HG02571 (cell line): ENCODE data around the gene MUC5AC.
"Not testable (repeated sequence)": the region's sequence is repeated elsewhere in the genome, so short reads cannot be mapped to it uniquely, and the experiment has no call there.

Source experiments
- ATAC-seq: cut with Tn5 transposase; IDR thresholded peaks from one replicate; pipeline ENCODE4 v1.9.1; 2021; ENCODE audit warnings: mild to moderate bottlenecking, moderate library complexity; ENCODE audit not compliant: unreplicated experiment

Gene MUC5AC

DNA sequence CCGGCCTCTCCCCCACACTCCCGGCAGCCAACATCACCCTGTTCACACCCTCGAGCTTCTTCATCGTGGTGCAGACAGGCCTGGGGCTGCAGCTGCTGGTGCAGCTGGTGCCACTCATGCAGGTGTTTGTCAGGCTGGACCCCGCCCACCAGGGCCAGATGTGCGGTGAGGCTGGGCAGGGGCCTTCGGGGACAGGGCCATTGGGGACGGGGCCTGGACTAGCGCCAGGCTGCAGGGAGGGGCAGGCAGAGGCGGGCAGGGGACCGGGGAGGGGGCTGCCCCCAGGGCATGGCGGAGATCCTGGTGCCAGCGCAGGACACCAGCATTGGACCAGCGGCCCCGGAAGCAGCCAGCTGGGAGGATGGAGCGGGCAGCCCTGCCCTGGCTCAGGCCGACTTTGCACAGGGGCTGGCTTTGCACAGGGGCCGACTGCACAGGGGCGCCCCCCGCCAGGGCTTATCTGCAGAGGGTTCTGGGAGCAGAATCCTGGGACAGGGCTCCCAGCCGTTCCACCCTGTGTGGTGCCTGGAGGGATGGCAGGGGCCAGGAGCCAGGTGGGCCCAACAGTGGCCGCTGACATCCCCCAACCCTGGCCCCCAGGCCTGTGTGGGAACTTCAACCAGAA lies 73.8 kb downstream of the MUC5AC start:
- no peak for ATAC-seq

- no peak for ATAC-seq
Measured at GRCh38 chr11:1232021-1232882, 74.5 kb downstream of the MUC5AC start.

DNA sequence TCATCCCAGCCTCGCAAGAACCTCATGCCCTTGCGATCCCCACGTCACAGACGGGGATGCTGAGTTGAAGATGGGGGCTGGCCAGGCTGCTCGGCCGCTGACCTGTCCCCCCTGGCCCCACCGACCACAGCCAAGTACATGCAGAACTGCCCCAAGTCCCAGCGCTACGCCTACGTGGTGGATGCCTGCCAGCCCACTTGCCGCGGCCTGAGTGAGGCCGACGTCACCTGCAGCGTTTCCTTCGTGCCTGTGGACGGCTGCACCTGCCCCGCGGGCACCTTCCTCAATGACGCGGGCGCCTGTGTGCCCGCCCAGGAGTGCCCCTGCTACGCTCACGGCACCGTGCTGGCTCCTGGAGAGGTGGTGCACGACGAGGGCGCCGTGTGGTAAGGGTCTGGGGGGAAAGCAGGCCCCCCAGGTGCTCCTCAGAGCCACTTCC lies 75.1 kb downstream of the MUC5AC start:
- no peak for ATAC-seq

DNA sequence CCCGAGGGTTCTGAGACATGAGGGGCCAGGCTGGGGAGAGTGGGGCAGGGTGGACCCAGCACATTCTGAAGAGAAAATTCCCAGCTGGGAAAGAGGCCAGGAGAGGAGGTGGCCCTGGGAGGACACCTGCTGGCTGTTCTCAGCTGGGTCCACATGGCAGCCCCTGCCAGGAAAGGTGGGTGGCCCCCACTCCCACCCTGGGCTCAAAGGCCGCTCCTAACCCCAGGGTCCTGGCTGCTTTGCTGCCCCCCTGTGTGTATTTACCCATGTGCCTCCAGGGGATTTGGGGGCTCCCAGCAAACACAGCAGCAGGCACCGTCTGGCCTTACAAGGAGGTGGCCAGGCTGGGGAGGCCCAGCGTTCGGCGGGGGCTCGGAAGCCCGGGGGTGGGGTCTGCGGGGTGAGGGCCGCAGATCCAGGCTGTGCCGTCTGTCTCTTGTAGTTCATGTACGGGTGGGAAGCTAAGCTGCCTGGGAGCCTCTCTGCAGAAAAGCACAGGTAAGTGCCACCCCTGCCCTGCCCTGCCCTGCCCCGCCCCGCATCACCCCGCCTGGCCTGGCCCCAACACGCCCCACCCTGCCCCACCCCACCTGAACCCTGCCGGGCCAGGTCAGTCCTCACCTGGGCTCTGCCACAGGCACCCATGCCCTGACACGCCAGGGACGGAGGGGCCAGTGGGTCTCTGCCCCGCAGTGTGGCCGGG lies 75.7 kb downstream of the MUC5AC start:
- ATAC-seq = no peak

DNA sequence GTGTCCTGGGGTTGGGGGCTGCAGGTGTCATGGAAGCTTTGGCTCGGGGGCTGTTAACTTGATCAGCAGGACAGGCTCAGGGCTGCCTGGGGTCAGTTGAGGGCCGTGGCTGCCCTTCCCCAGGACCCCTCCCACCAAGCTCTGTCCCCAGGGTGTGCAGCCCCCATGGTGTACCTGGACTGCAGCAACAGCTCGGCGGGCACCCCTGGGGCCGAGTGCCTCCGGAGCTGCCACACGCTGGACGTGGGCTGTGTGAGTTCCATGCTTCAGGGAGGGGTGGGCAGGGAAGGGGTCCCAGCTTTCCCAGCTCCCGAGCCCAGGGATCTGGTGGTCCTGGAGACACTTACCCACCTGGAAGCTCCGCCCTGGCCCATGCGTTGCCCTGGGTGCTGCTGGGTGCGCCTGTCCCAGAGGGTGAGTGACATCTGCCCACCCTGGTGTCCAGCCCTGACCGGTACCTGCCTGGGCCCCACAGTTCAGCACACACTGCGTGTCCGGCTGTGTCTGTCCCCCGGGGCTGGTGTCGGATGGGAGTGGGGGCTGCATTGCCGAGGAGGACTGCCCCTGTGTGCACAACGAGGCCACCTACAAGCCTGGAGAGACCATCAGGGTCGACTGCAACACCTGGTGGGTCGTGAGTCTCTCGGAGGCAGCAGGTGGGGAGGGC lies 76.4 kb downstream of the MUC5AC start:
- no peak for ATAC-seq

GRCh38 chr11:1234771-1235305 lies 77.1 kb downstream of the MUC5AC start:
- ATAC-seq = no peak

DNA sequence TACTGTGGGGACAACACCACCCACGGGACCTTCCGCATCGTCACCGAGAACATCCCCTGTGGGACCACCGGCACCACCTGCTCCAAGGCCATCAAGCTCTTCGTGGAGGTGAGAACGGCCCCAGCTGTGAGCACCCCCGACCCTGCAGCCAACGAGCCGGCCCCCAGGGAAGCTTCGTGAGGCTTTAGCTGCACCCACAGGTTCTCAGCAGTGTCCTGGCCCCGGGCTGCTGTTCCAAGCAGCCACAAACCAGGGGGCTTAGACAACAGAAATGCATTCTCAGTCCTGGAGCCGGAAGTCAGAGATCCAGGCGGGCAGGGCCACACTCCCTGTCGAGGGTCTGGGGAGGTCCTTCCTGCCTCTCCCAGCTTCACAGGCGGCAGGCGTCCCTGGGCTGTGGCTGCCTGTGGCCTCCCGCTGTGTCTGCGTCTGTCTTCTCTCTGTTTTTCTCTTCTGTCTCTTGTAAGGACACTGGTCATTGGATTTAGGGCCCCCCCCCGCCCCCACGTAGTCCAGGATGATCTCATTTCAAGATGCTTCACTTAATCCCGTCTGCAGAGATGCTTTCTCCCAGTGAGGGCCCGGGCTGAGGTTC lies 77.7 kb downstream of the MUC5AC start:
- ATAC-seq = no peak

GRCh38 chr11:1235901-1236315 lies 78.2 kb downstream of the MUC5AC start:
- ATAC-seq = no peak

DNA sequence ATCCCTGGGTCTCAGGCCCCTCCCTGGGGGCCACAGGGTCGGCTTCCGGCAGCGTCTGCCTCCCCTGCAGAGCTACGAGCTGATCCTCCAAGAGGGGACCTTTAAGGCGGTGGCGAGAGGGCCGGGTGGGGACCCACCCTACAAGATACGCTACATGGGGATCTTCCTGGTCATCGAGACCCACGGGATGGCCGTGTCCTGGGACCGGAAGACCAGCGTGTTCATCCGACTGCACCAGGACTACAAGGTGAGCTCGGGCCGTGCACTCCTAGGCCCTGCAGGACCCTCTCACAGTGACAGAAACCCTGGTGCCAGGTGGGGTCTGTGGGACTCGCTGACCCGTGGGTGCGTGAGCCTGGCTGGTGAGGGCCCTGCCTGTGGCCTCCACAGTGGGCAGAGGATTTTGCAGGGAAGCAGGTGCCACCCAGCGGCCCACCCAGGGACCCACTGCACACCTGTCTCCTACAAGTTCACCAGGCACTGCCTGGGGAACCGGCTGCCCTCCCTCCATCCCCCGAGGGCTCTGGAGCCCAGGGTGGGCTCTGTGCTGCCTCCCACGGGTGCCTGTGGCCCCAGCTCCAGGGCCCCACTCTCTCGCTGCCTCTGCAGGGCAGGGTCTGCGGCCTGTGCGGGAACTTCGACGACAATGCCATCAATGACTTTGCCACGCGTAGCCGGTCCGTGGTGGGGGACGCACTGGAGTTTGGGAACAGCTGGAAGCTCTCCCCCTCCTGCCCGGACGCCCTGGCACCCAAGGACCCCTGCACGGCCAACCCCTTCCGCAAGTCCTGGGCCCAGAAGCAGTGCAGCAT lies 78.8 kb downstream of the MUC5AC start:
- ATAC-seq = no peak

DNA sequence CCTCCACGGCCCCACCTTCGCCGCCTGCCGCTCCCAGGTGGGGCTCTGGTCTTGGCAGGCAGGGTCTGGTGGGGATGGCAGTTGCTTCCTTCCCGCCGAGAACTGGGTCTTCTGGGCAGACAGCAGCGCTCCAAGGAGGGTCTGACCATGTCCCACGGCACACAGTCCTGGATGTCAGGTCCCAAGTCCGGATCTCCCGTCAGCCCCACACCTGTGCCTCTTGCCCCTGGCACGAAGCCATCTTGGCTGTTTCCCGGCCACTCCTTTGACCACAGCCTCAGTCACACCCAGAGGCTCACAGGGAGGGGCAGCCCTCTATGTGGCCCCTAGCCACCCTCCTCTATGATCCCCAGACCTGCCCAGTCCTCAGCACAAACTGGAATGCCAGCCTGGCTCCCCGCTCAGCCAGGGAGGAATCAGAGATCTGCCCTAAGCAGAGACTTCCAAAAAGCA lies 79.4 kb downstream of the MUC5AC start:
- no peak for ATAC-seq

- no peak for ATAC-seq
Measured at GRCh38 chr11:1237851-1238250, 80.1 kb downstream of the MUC5AC start.

DNA sequence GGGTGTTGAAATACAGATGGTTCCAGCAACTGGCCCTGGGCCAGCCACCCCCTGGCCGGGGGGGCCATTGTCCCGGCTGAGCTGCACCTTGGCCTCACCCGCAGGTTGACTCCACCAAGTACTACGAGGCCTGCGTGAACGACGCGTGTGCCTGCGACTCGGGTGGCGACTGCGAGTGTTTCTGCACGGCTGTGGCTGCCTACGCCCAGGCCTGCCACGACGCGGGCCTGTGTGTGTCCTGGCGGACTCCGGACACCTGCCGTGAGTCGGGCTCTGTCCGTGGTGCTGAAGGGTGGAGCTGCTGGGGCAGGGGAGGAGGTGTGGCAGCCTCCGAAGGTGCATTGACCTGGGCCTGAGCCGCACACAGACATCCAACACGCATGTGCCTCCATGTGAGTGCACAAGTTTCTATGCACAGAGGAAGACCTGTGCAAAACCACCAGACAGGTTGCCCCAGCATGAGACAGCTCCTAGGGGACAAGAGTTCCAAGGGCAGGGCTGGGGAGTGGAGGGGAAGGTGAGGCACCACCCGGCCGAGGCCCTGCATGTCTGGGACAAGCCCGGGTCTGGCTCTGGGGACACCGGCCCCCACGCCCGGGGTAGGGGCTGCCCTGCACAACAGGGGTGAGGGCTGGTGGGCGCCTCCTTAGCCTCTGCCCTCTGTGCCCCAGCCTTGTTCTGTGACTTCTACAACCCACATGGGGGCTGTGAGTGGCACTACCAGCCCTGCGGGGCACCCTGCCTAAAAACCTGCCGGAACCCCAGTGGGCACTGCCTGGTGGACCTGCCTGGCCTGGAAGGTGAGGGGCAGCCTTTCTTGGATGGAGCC lies 81.2 kb downstream of the MUC5AC start:
- ATAC-seq = no peak

- no peak for ATAC-seq
Measured at GRCh38 chr11:1239596-1240205, 81.9 kb downstream of the MUC5AC start.

GRCh38 chr11:1240771-1241170 lies 83.0 kb downstream of the MUC5AC start:
- no peak for ATAC-seq

DNA sequence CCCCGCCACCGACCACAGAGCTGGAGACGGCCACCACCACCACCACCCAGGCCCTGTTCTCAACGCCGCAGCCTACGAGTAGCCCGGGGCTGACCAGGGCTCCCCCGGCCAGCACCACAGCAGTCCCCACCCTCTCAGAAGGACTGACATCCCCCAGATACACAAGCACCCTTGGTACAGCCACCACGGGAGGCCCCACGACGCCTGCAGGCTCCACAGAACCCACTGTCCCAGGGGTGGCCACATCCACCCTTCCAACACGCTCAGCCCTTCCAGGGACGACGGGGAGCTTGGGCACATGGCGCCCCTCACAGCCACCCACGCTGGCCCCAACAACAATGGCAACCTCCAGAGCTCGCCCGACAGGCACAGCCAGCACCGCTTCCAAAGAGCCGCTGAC lies 84.0 kb downstream of the MUC5AC start:
- no peak for ATAC-seq

DNA sequence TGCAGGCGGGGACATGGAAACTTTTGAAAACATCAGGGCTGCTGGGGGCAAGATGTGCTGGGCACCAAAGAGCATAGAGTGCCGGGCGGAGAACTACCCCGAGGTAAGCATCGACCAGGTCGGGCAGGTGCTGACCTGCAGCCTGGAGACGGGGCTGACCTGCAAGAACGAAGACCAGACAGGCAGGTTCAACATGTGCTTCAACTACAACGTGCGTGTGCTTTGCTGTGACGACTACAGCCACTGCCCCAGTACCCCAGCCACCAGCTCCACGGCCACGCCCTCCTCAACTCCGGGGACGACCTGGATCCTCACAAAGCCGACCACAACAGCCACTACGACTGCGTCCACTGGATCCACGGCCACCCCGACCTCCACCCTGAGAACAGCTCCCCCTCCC lies 84.5 kb downstream of the MUC5AC start:
- ATAC-seq = no peak

GRCh38 chr11:1242751-1243150 lies 85.0 kb downstream of the MUC5AC start:
- not testable (repeated sequence) for ATAC-seq

- ATAC-seq = not testable (repeated sequence)
Measured at GRCh38 chr11:1243521-1243920, 85.8 kb downstream of the MUC5AC start.
